Measurements from ENCODE around the gene RASSF3. TPM values are rescaled to one million over a fixed set of nuclear protein-coding genes. Genes with fewer than 3 reads are reported as not detected.

The RASSF3 gene
- total and polyA plus RNA-seq, 10 of the 15 experiments (the other 5 are each of a cell fraction or from before 2014, with no cell fraction given): 6.9 to 62.4 (median 30.3) TPM

DNA sequence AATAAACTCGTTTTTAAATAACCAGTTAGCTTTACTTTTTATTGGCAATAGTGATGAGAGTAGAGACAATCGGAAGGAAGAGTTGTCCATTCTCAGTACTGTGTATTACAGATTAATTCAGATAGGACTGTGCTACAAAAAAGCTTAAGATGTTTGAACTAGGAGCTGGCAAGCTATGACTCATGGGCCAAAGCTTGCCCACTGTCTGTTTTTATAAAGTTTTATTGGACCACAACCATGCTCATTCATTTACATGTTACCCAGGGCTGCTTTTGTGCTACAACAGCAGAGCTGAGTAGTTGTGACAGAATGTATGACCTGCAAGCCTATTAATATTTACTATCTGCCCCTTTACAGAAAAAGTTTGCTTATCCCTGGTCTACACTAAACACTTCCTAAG is 129.5 kb downstream of the RASSF3 start:
- in situ Hi-C loops (cut with MboI): no loop called here
- Histone ChIP-seq H3K27ac (ENCODE audit: control insufficient read depth, insufficient read depth) (no peak overlapping the region), H3K4me3 (no peak overlapping the region), H3K9me3 (replicated peaks; ENCODE audit: control insufficient read depth, insufficient read depth, low read length) (no peaks in the 10 kb centered on the region), H3K4me2 (ENCODE audit: control insufficient read depth, insufficient read depth) (no peak overlapping the region), H3K79me2 (ENCODE audit: control insufficient read depth, insufficient read depth, low read length) (no peaks in the 10 kb centered on the region), H4K20me1 (ENCODE audit: control insufficient read depth, insufficient read depth) (no peaks in the 10 kb centered on the region), H3K4me1 (ENCODE audit: control insufficient read depth, insufficient read depth, low read length) (no peaks in the 10 kb centered on the region), H3K9ac (ENCODE audit: control insufficient read depth, insufficient read depth, low read length) (no peak overlapping the region), H3K27me3 (replicated peaks in 1 of 2; ENCODE audit: control insufficient read depth in 2 of 2, insufficient read depth in 2 of 2, low read length in 1 of 2) (no peaks in the 10 kb centered on the region), H2AFZ (ENCODE audit: control insufficient read depth, low read depth, low read length) (no peak overlapping the region), H3K36me3 (ENCODE audit: control insufficient read depth in 2 of 2, insufficient read depth in 2 of 2, low read length in 1 of 2) (peaks cover 0 to 17% of the 10 kb centered on the region in 2 experiments)
- TF ChIP-seq, protein P1, sequence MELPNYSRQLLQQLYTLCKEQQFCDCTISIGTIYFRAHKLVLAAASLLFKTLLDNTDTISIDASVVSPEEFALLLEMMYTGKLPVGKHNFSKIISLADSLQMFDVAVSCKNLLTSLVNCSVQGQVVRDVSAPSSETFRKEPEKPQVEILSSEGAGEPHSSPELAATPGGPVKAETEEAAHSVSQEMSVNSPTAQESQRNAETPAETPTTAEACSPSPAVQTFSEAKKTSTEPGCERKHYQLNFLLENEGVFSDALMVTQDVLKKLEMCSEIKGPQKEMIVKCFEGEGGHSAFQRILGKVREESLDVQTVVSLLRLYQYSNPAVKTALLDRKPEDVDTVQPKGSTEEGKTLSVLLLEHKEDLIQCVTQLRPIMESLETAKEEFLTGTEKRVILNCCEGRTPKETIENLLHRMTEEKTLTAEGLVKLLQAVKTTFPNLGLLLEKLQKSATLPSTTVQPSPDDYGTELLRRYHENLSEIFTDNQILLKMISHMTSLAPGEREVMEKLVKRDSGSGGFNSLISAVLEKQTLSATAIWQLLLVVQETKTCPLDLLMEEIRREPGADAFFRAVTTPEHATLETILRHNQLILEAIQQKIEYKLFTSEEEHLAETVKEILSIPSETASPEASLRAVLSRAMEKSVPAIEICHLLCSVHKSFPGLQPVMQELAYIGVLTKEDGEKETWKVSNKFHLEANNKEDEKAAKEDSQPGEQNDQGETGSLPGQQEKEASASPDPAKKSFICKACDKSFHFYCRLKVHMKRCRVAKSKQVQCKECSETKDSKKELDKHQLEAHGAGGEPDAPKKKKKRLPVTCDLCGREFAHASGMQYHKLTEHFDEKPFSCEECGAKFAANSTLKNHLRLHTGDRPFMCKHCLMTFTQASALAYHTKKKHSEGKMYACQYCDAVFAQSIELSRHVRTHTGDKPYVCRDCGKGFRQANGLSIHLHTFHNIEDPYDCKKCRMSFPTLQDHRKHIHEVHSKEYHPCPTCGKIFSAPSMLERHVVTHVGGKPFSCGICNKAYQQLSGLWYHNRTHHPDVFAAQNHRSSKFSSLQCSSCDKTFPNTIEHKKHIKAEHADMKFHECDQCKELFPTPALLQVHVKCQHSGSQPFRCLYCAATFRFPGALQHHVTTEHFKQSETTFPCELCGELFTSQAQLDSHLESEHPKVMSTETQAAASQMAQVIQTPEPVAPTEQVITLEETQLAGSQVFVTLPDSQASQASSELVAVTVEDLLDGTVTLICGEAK (IDR thresholded peaks at IDR 0.05; ENCODE audit: borderline replicate concordance): peak; percentile 57
- no peak for TF ChIP-seq RAD51 (IDR thresholded peaks at IDR 0.05)
- no peak for TF ChIP-seq STAT3 (IDR thresholded peaks at IDR 0.05; ENCODE audit: low read depth, low read length)
- no peak for TF ChIP-seq CHD1 (IDR thresholded peaks at IDR 0.05; ENCODE audit: low read depth, low read length)
- TF ChIP-seq FOS (IDR thresholded peaks at IDR 0.05; ENCODE audit: borderline replicate concordance, extremely low read depth, insufficient read length): no peak
- no peak for TF ChIP-seq ZBTB4 (CRISPR knock-in tag; IDR thresholded peaks at IDR 0.05)
- CTCF ChIA-PET: interaction anchor here (1.3 kb wide), 2 partner anchors 56 to 143 kb away, joined by 3 to 4 read pairs; no protein-coding TSS in a partner anchor
- POLR2A ChIA-PET: interaction anchor here (0.5 kb wide), 1 partner anchor 1031 kb away, joined by 7 read pairs; no protein-coding TSS in a partner anchor
- DNase-seq (ENCODE audit: low read depth, low spot score) (no peak), FAIRE-seq (no peak), ATAC-seq (no peak)
- intact Hi-C loops (cut with micrococcal nuclease; ENCODE audit: unreplicated experiment): no loop called here
- WGBS (ENCODE audit: insufficient coverage, insufficient replicate concordance, low lambda C conversion rate, missing lambda C conversion rate): 90% methylated on average over 2 of the region's 2 CpGs
- no TSS peak for BruUV-seq (replicated peaks)
- SMC1A ChIA-PET (ENCODE audit: uncharacterized antibody, unreplicated experiment): interaction anchor here (1.0 to 1.5 kb wide), 2 partner anchors 11 to 17 kb away, joined by 3 to 5 read pairs; no protein-coding TSS in a partner anchor
- RAD21 ChIA-PET (ENCODE audit: unreplicated experiment): no interaction called here
